Stomach smooth muscle (tissue), 2 donors: ENCODE measurements around the gene PLXNA2.

ENCODE experiments used
- H3K27ac ChIP-seq: one replicate; pipeline ENCODE4 v1.7.0; 2013; ENCODE audit warnings: mild to moderate bottlenecking, low read length, inconsistent platforms
- H3K27me3 ChIP-seq, 2 donors: one replicate each; pipeline ENCODE4 v1.7.0; 2013; ENCODE audit warnings: low read length in 2 of 2; ENCODE audit not compliant: insufficient read depth in 2 of 2, control insufficient read depth in 1 of 2
- H3K36me3 ChIP-seq, 2 donors: one replicate each; pipeline ENCODE4 v1.7.0; 2013; ENCODE audit warnings: low read length in 2 of 2; ENCODE audit not compliant: control insufficient read depth in 2 of 2, insufficient read depth in 2 of 2
- H3K4me1 ChIP-seq: one replicate; pipeline ENCODE4 v1.7.0; 2013; ENCODE audit warnings: low read length; ENCODE audit not compliant: control insufficient read depth, insufficient read depth
- H3K4me3 ChIP-seq, 2 donors: one replicate each; pipeline ENCODE4 v1.7.0; 2013; ENCODE audit warnings: low read length in 2 of 2
- H3K9ac ChIP-seq, 2 donors: one replicate each; pipeline ENCODE4 v1.7.0; 2013; ENCODE audit warnings: low read length in 2 of 2, mild to moderate bottlenecking in 1 of 2
- H3K9me3 ChIP-seq, 2 donors: one replicate each; pipeline ENCODE4 v1.7.0; 2013; ENCODE audit warnings: low read length in 2 of 2; ENCODE audit not compliant: control insufficient read depth in 2 of 2
- donor health status: healthy.
- donor health status: Pancreatic carcinoma.

Gene PLXNA2

GRCh38 chr1:208212893-208213292, 31.3 kb downstream of the PLXNA2 start:
- Histone ChIP-seq H3K27ac (no peak overlapping the region), H3K4me3 (no peak overlapping the region), H3K9ac (no peak overlapping the region), H3K4me1 (peaks cover 28% of the 10 kb centered on the region), H3K36me3 (peaks cover 22 to 39% of the 10 kb centered on the region in 2 donors), H3K9me3 (no peaks in the 10 kb centered on the region), H3K27me3 (no peaks in the 10 kb centered on the region)

GRCh38 chr1:208211921-208212843, 32.0 kb downstream of the PLXNA2 start:
- no peaks in the 10 kb centered on the region for H3K9me3 ChIP-seq
- no peak overlapping the region for H3K4me3 ChIP-seq
- no peaks in the 10 kb centered on the region for H3K27me3 ChIP-seq
- H3K27ac ChIP-seq, result no peak overlapping the region
- H3K36me3 ChIP-seq, result peaks cover 22 to 44% of the 10 kb centered on the region in 2 donors
- H3K4me1 ChIP-seq, result peaks cover 24% of the 10 kb centered on the region
- H3K9ac ChIP-seq, result no peak overlapping the region

GRCh38 chr1:208209896-208210589, 34.1 kb downstream of the PLXNA2 start:
- Histone ChIP-seq H3K36me3 (peaks cover 12 to 33% of the 10 kb centered on the region in 2 donors), H3K9me3 (no peaks in the 10 kb centered on the region), H3K4me3 (no peak overlapping the region), H3K4me1 (peaks cover 18% of the 10 kb centered on the region), H3K27me3 (no peaks in the 10 kb centered on the region), H3K9ac (no peak overlapping the region), H3K27ac (no peak overlapping the region)

GRCh38 chr1:208209286-208209685, 34.9 kb downstream of the PLXNA2 start:
- peaks cover 12 to 32% of the 10 kb centered on the region in 2 donors for H3K36me3 ChIP-seq
- peaks cover 26% of the 10 kb centered on the region for H3K4me1 ChIP-seq
- H3K9me3 ChIP-seq, result no peaks in the 10 kb centered on the region
- no peak overlapping the region for H3K4me3 ChIP-seq
- peak overlapping the region; percentile 31 for H3K27ac ChIP-seq
- H3K9ac ChIP-seq, result no peak overlapping the region
- H3K27me3 ChIP-seq, result no peaks in the 10 kb centered on the region

GRCh38 chr1:208208132-208208487, 36.1 kb downstream of the PLXNA2 start:
- peak overlapping the region; percentile 31 for H3K27ac ChIP-seq
- peaks cover 31% of the 10 kb centered on the region for H3K4me1 ChIP-seq

GRCh38 chr1:208207388-208208131, 36.6 kb downstream of the PLXNA2 start:
- H3K4me3 ChIP-seq, result no peak overlapping the region
- no peak overlapping the region for H3K9ac ChIP-seq
- H3K4me1 ChIP-seq, result peaks cover 36% of the 10 kb centered on the region
- H3K27ac ChIP-seq, result no peak overlapping the region
- no peaks in the 10 kb centered on the region for H3K27me3 ChIP-seq
- no peaks in the 10 kb centered on the region for H3K9me3 ChIP-seq
- peaks cover 10 to 30% of the 10 kb centered on the region in 2 donors for H3K36me3 ChIP-seq

More at GRCh38 chr1:208208132-208208487, 36.1 kb downstream of the PLXNA2 start:
- Histone ChIP-seq H3K9ac (no peak overlapping the region), H3K9me3 (no peaks in the 10 kb centered on the region), H3K36me3 (peaks cover 12 to 32% of the 10 kb centered on the region in 2 donors), H3K27me3 (no peaks in the 10 kb centered on the region), H3K4me3 (no peak overlapping the region)

GRCh38 chr1:208206092-208206698, 38.0 kb downstream of the PLXNA2 start:
- Histone ChIP-seq H3K36me3 (peaks cover 8 to 27% of the 10 kb centered on the region in 2 donors), H3K27me3 (no peaks in the 10 kb centered on the region), H3K4me3 (no peak overlapping the region), H3K4me1 (peaks cover 39% of the 10 kb centered on the region), H3K27ac (no peak overlapping the region), H3K9ac (no peak overlapping the region), H3K9me3 (no peaks in the 10 kb centered on the region)

GRCh38 chr1:208205216-208206013, 38.8 kb downstream of the PLXNA2 start:
- no peaks in the 10 kb centered on the region for H3K9me3 ChIP-seq
- peaks cover 43% of the 10 kb centered on the region for H3K4me1 ChIP-seq
- H3K9ac ChIP-seq, result no peak overlapping the region

GRCh38 chr1:208204779-208205178, 39.4 kb downstream of the PLXNA2 start:
- Histone ChIP-seq H3K4me3 (no peak overlapping the region), H3K9me3 (no peaks in the 10 kb centered on the region), H3K27me3 (no peaks in the 10 kb centered on the region), H3K9ac (no peak overlapping the region), H3K4me1 (peaks cover 43% of the 10 kb centered on the region), H3K36me3 (peaks cover 8 to 22% of the 10 kb centered on the region in 2 donors), H3K27ac (peak overlapping the region; percentile 73)

More at GRCh38 chr1:208205216-208206013, 38.8 kb downstream of the PLXNA2 start:
- H3K27ac ChIP-seq, result peak overlapping the region; percentile 73
- H3K4me3 ChIP-seq, result no peak overlapping the region
- H3K36me3 ChIP-seq, result peaks cover 8 to 27% of the 10 kb centered on the region in 2 donors
- no peaks in the 10 kb centered on the region for H3K27me3 ChIP-seq
